ENCODE results near the gene MOV10L1.
A peak's percentile ranks its signal among the peaks of the same experiment; 100 is the strongest.

The MOV10L1 gene

GRCh38 chr22:50058906-50059880 lies 30.6 kb upstream of the MOV10L1 start:
- DNase-seq: peak in 2 of 58 donors; percentile 1 to 9

- DNase-seq: no peak
Measured at GRCh38 chr22:50059881-50060262, 29.9 kb upstream of the MOV10L1 start.

GRCh38 chr22:50060441-50061140 lies 29.2 kb upstream of the MOV10L1 start:
- DNase-seq: no peak

- DNase-seq: no peak
Measured at GRCh38 chr22:50061141-50061823, 28.5 kb upstream of the MOV10L1 start.

GRCh38 chr22:50061824-50062355 lies 27.9 kb upstream of the MOV10L1 start:
- no peak for DNase-seq

- no peak for DNase-seq
Measured at GRCh38 chr22:50062509-50063135, 27.2 kb upstream of the MOV10L1 start.

GRCh38 chr22:50063589-50064393 lies 26.0 kb upstream of the MOV10L1 start:
- no peak for DNase-seq

- no peak for DNase-seq
Measured at GRCh38 chr22:50064453-50064852, 25.4 kb upstream of the MOV10L1 start.

- no peak for DNase-seq
Measured at GRCh38 chr22:50067244-50067643, 22.6 kb upstream of the MOV10L1 start.

- DNase-seq: no peak
Measured at GRCh38 chr22:50068096-50068495, 21.7 kb upstream of the MOV10L1 start.

GRCh38 chr22:50070366-50070765 lies 19.4 kb upstream of the MOV10L1 start:
- DNase-seq: no peak

- no peak for DNase-seq
Measured at GRCh38 chr22:50071432-50072166, 18.2 kb upstream of the MOV10L1 start.

- no peak for DNase-seq
Measured at GRCh38 chr22:50072167-50072555, 17.6 kb upstream of the MOV10L1 start.

- no peak for DNase-seq
Measured at GRCh38 chr22:50072714-50073538, 16.9 kb upstream of the MOV10L1 start.

- DNase-seq: no peak
Measured at GRCh38 chr22:50074056-50074455, 15.8 kb upstream of the MOV10L1 start.

GRCh38 chr22:50074551-50075530 lies 15.0 kb upstream of the MOV10L1 start:
- peak in 3 of 58 donors; percentile 2 to 42 (median 23) for DNase-seq

Measured in anterior cingulate cortex (tissue), 58 donors.